Progenitor cell of endocrine pancreas (in vitro differentiated cells): Measurements from ENCODE around the gene EPS8. TPM values are rescaled to one million over a fixed set of nuclear protein-coding genes. Genes with fewer than 3 reads are reported as not detected.

ENCODE experiments used
- DNase-seq: peaks from one replicate; pipeline ENCODE4 v3.0.0; 2021; ENCODE audit warnings: low spot score; ENCODE audit not compliant: unreplicated experiment
- H3K27ac Mint-ChIP-seq: 2 replicates; pipeline ENCODE4 v1.8.0; 2021; ENCODE audit warnings: mild to moderate bottlenecking, moderate library complexity, mixed read lengths
- H3K27me3 Mint-ChIP-seq: 2 replicates; pipeline ENCODE4 v1.8.0; 2021; ENCODE audit warnings: mixed read lengths
- H3K36me3 Mint-ChIP-seq: 2 replicates; pipeline ENCODE4 v1.8.0; 2022; ENCODE audit warnings: mixed read lengths; ENCODE audit not compliant: insufficient read depth
- H3K4me1 Mint-ChIP-seq: 2 replicates; pipeline ENCODE4 v1.8.0; 2021; ENCODE audit warnings: low read depth, mixed read lengths
- H3K4me3 Mint-ChIP-seq: 2 replicates; pipeline ENCODE4 v1.8.0; 2021; ENCODE audit warnings: low read depth, mild to moderate bottlenecking, moderate library complexity, mixed read lengths
- H3K9me3 Mint-ChIP-seq: 2 replicates; pipeline ENCODE4 v1.8.0; 2021; ENCODE audit warnings: low read depth, mixed read lengths
- CTCF ChIP-seq: fragments of 200-600 bp; sonication (generic); IDR thresholded peaks from one replicate; pipeline ENCODE4 v1.5.0; 2021; ENCODE audit warnings: antibody characterized with exemption, mild to moderate bottlenecking; ENCODE audit not compliant: unreplicated experiment
- total RNA-seq: library from RNA; stranded (reverse); gene quantifications from 2 replicates; pipeline ENCODE4 v1.2.1, GENCODE V29; 2021

The EPS8 gene
- total RNA-seq, 1 donor from 2014 or later: 23.2 TPM

DNA sequence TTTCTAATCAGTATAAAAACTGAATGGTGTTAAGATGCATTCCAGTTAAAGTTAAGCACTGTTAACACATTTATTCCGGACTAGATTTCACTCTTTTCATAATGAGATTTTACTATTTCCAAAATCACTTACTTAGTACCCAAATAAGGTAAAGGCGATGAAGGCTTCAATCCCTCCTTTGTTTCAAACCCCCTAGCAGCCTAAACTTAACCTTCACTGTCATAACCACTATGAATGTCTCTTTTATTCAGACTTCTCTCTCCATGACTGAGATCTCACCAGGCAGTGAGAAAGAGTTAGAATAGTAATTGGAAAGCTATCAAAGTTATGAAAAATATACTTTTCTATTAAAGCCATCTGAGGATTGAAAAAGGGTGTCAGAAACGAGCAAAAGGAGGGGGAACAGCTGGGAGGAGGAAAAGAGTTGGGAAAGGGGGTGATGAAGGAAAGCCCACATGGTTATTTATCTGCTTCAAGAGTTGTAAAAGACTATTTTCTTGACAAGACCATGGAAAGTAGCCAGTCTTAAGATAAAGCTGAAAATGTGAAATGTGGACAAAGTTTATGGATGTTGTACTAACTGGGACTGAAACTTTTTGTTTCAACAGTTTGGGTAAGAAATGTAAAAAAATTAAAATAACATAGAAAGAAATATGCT lies 11.7 kb downstream of the EPS8 start:
- TF ChIP-seq CTCF: no peak
- Mint-ChIP-seq H3K27ac (no peak overlapping the region), H3K9me3 (no peaks in the 10 kb centered on the region), H3K4me3 (no peak overlapping the region), H3K36me3 (no peaks in the 10 kb centered on the region), H3K4me1 (peaks cover 31% of the 10 kb centered on the region), H3K27me3 (no peaks in the 10 kb centered on the region)
- no peak for DNase-seq

DNA sequence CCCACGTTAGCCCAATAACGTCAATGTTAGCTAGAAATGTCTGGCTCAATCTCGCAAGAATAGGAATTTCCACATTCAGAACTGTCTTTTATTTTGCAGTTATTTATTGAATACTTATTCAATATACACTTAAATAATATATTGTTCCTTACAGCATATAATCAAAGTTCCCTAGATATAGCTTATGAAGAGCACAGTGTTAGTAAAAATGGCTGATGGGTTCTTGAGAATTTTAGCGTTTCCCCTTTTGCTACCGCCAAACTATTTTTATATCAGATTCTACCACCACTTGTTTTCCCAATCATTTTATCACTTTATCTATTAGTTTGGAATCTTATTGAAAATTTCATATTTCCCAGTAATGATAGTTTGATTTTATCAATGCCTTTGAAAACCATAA lies 12.7 kb downstream of the EPS8 start:
- H3K27ac Mint-ChIP-seq: no peak overlapping the region
- peaks cover 27% of the 10 kb centered on the region for H3K4me1 Mint-ChIP-seq
- no peaks in the 10 kb centered on the region for H3K27me3 Mint-ChIP-seq
- TF ChIP-seq CTCF: no peak
- no peaks in the 10 kb centered on the region for H3K36me3 Mint-ChIP-seq
- H3K9me3 Mint-ChIP-seq: no peaks in the 10 kb centered on the region
- no peak for DNase-seq
- H3K4me3 Mint-ChIP-seq: no peak overlapping the region

DNA sequence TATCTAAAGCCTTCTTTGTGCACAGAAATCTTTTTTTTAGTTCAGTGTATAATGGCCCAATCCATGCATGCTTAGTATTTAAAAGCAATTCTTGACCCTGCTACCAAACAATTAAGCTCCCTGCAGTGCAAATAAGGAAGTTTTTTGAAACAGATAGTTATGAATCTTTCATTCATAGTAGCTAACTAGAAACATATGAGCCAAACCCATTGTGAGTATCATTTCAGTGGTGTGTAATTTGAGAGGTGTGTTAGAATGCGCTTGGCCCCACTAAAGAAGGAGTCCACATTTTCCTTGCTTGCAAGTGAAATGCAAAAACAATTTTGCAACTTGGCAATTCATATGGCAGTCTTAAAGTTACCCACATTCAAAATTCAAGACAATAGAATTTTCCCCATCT lies 14.4 kb downstream of the EPS8 start:
- H3K27ac Mint-ChIP-seq: no peak overlapping the region
- no peaks in the 10 kb centered on the region for H3K36me3 Mint-ChIP-seq
- no peak for TF ChIP-seq CTCF
- H3K9me3 Mint-ChIP-seq: no peaks in the 10 kb centered on the region
- DNase-seq: no peak
- H3K27me3 Mint-ChIP-seq: no peaks in the 10 kb centered on the region
- H3K4me1 Mint-ChIP-seq: peaks cover 16% of the 10 kb centered on the region
- H3K4me3 Mint-ChIP-seq: peak overlapping the region; percentile 4

DNA sequence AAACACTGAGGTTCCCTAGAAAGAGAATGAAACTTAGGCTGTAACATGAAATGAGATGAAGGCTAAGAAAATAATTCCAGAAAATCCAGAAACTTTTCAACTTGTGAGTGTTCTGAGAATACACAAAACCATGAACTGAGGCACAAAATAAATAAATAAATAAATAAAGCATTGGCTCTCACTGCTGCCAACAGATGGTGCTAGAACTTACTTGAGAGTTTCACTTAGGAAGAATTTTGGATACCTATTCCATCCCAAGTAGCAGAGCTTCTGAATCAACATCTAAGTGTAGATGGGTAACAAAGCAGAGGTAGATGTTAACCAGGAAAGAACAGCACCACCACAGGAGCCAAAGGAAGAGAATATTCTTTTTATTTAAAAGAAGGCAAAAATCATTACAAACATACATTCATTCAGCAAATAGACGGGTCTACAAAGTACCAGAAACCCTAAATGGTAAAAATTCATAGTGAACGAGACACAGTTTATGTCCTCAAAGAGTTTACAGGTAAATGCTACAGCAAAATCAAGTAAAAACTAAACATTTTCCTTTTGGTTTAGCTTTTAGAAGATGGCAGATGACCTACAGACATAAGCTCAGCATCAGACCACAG lies 16.7 kb downstream of the EPS8 start:
- H3K27me3 Mint-ChIP-seq: no peaks in the 10 kb centered on the region
- no peaks in the 10 kb centered on the region for H3K9me3 Mint-ChIP-seq
- H3K36me3 Mint-ChIP-seq: no peaks in the 10 kb centered on the region
- no peak overlapping the region for H3K27ac Mint-ChIP-seq
- DNase-seq: no peak
- TF ChIP-seq CTCF: peak; percentile 60
- H3K4me3 Mint-ChIP-seq: no peak overlapping the region
- H3K4me1 Mint-ChIP-seq: peaks cover 12% of the 10 kb centered on the region

DNA sequence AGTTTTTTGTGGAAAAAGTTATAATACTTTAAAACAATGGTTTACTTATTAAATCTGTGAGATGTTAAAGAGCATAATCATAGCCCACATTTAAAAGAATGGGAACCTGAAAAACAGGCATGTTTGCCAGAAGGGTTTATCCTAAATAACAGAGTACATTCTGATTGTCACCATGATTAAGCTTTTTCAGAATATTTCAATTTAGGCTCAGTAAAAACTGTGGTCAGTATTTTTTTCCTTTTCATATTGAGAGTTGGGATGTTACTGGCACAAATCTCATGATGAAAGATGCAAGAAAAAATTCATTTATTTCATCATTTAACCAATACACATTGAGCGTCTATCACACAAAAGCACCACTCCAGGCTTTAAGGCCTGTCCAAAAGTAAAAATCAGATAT lies 18.6 kb downstream of the EPS8 start:
- no peak for DNase-seq
- H3K4me1 Mint-ChIP-seq: peaks cover 11% of the 10 kb centered on the region
- no peaks in the 10 kb centered on the region for H3K27me3 Mint-ChIP-seq
- no peaks in the 10 kb centered on the region for H3K36me3 Mint-ChIP-seq
- H3K4me3 Mint-ChIP-seq: no peak overlapping the region
- no peak overlapping the region for H3K27ac Mint-ChIP-seq
- H3K9me3 Mint-ChIP-seq: no peaks in the 10 kb centered on the region
- TF ChIP-seq CTCF: no peak
